CD4-positive, CD25-positive, alpha-beta regulatory T cell (primary cell): Measurements from ENCODE around the gene ZNF322. TPM values are rescaled to one million over a fixed set of nuclear protein-coding genes. Genes with fewer than 3 reads are reported as not detected.
"Not testable (repeated sequence)": the region's sequence is repeated elsewhere in the genome, so short reads cannot be mapped to it uniquely, and the experiment has no call there.

Source experiments
- ATAC-seq, 2 donors: fragments of 150-1000 bp; cut with Tn5 transposase; one replicate each; pipeline ENCODE4 v1.10.0; 2021; ENCODE audit warnings: low read depth in 2 of 2, moderate number of reproducible peaks in 2 of 2, moderate library complexity in 1 of 2
- DNase-seq, 3 donors: peaks; one replicate each; pipeline versions ENCODE4 v3.0.0 to v3.0.0-alpha.2; 2012 to 2022; ENCODE audit warnings: mixed read lengths in 1 of 3
- H3K27ac ChIP-seq: one replicate; pipeline ENCODE4 v1.7.0; 2013; ENCODE audit warnings: mild to moderate bottlenecking, low read length; ENCODE audit not compliant: insufficient read depth, poor library complexity, severe bottlenecking
- H3K27me3 ChIP-seq: one replicate; pipeline ENCODE4 v1.7.0; 2013; ENCODE audit warnings: low read length; ENCODE audit not compliant: control insufficient read depth, insufficient read depth
- H3K36me3 ChIP-seq: one replicate; pipeline ENCODE4 v1.7.0; 2013; ENCODE audit warnings: mild to moderate bottlenecking, low read length, moderate library complexity; ENCODE audit not compliant: control insufficient read depth, insufficient read depth
- H3K4me1 ChIP-seq: 2 replicates; pipeline ENCODE4 v1.7.0; 2013; ENCODE audit warnings: mild to moderate bottlenecking, low read length; ENCODE audit not compliant: insufficient read depth, control insufficient read depth, poor library complexity, severe bottlenecking
- H3K4me3 ChIP-seq: one replicate; pipeline ENCODE4 v1.7.0; 2013; ENCODE audit warnings: low read depth, mild to moderate bottlenecking, low read length, moderate library complexity
- H3K9me3 ChIP-seq, 2 experiments: 1 replicate in 1 of 2; 2 replicates in 1 of 2; pipeline ENCODE4 v1.7.0; 2013; ENCODE audit warnings: low read length in 2 of 2, mild to moderate bottlenecking in 1 of 2, moderate library complexity in 1 of 2; ENCODE audit not compliant: control insufficient read depth in 2 of 2
- H3K27ac Mint-ChIP-seq, 3 donors: one replicate each; pipeline ENCODE4 v1.8.0; 2020 to 2022; ENCODE audit warnings: mild to moderate bottlenecking in 3 of 3, mixed read lengths in 3 of 3, moderate library complexity in 2 of 3
- H3K27me3 Mint-ChIP-seq: one replicate; pipeline ENCODE4 v1.8.0; 2022; ENCODE audit warnings: mild to moderate bottlenecking, mixed read lengths
- H3K36me3 Mint-ChIP-seq: one replicate; pipeline ENCODE4 v1.8.0; 2020; ENCODE audit warnings: mixed read lengths
- H3K4me1 Mint-ChIP-seq, 4 donors: one replicate each; pipeline ENCODE4 v1.8.0; 2020 to 2022; ENCODE audit warnings: mixed read lengths in 4 of 4, mild to moderate bottlenecking in 1 of 4
- H3K4me3 Mint-ChIP-seq, 4 donors: one replicate each; pipeline ENCODE4 v1.8.0; 2020 to 2022; ENCODE audit warnings: mild to moderate bottlenecking in 4 of 4, mixed read lengths in 4 of 4, moderate library complexity in 3 of 4
- H3K9me3 Mint-ChIP-seq, 7 donors: one replicate each; pipeline ENCODE4 v1.8.0; 2020 to 2022; ENCODE audit warnings: mixed read lengths in 7 of 7, mild to moderate bottlenecking in 3 of 7, moderate library complexity in 2 of 7
- polyA plus RNA-seq, 4 donors: library from polyadenylated mRNA; unstranded; fragments of 300-500 nt; fragmentation: Illumina TruSeq; gene quantifications; one replicate each; pipeline ENCODE4 v1.2.3, GENCODE V29; 2021
- total RNA-seq: library from RNA; stranded (reverse); gene quantifications from one replicate; pipeline ENCODE4 v1.2.3, GENCODE V29; 2022

The ZNF322 gene
- total and polyA plus RNA-seq, 5 donors from 2014 or later, result 2.8 to 8.4 (median 7.3) TPM

- H3K27me3 ChIP-seq, H3K4me3 Mint-ChIP-seq, H3K9me3 ChIP-seq, H3K4me1 ChIP-seq, H3K27ac ChIP-seq, H3K36me3 Mint-ChIP-seq, ATAC-seq, H3K4me3 ChIP-seq, H3K9me3 Mint-ChIP-seq, H3K36me3 ChIP-seq, H3K4me1 Mint-ChIP-seq, H3K27me3 Mint-ChIP-seq, DNase-seq, H3K27ac Mint-ChIP-seq: not testable (repeated sequence)
Observed at GRCh38 chr6:26673287-26673686, 13.7 kb upstream of the ZNF322 start.

- H3K36me3 ChIP-seq, DNase-seq, H3K27ac ChIP-seq, H3K9me3 Mint-ChIP-seq, H3K4me1 ChIP-seq, H3K27ac Mint-ChIP-seq, H3K4me1 Mint-ChIP-seq, H3K36me3 Mint-ChIP-seq, H3K27me3 Mint-ChIP-seq, H3K9me3 ChIP-seq, ATAC-seq, H3K27me3 ChIP-seq, H3K4me3 ChIP-seq, H3K4me3 Mint-ChIP-seq: not testable (repeated sequence)
Observed at GRCh38 chr6:26670558-26670957, 11.0 kb upstream of the ZNF322 start.

GRCh38 chr6:26670003-26670402 lies 10.5 kb upstream of the ZNF322 start:
- H3K27ac ChIP-seq, H3K36me3 Mint-ChIP-seq, ATAC-seq, H3K4me3 ChIP-seq, H3K4me1 Mint-ChIP-seq, H3K27me3 ChIP-seq, H3K27ac Mint-ChIP-seq, DNase-seq, H3K4me1 ChIP-seq, H3K4me3 Mint-ChIP-seq, H3K27me3 Mint-ChIP-seq, H3K9me3 ChIP-seq, H3K9me3 Mint-ChIP-seq, H3K36me3 ChIP-seq: not testable (repeated sequence)

- Mint-ChIP-seq H3K4me1 (peaks cover 30 to 41% (median 40%) of the 10 kb centered on the region in 4 donors), H3K36me3 (peaks cover 17% of the 10 kb centered on the region), H3K9me3 (peaks cover 0 to 2% (median 0%) of the 10 kb centered on the region in 7 donors), H3K27me3 (peaks cover 27% of the 10 kb centered on the region), H3K27ac (peak overlapping the region in 1 of 3 donors; percentile 24), H3K4me3 (peak overlapping the region; percentile 71 to 86 (median 84))
- Histone ChIP-seq H3K4me3 (peak overlapping the region; percentile 94), H3K36me3 (no peaks in the 10 kb centered on the region), H3K4me1 (peaks cover 25% of the 10 kb centered on the region), H3K27ac (peak overlapping the region; percentile 49), H3K27me3 (peaks cover 15% of the 10 kb centered on the region), H3K9me3 (no peaks in the 10 kb centered on the region)
- peak; percentile 29 to 47 for ATAC-seq
- DNase-seq, result peak in 2 of 3 donors; percentile 43 to 56
Observed at GRCh38 chr6:26660000-26660361, 435 bp upstream of the ZNF322 start.

GRCh38 chr6:26657256-26657655 lies 2.3 kb downstream of the ZNF322 start:
- no peak for ATAC-seq
- Histone ChIP-seq H3K4me1 (peaks cover 25% of the 10 kb centered on the region), H3K4me3 (peak overlapping the region; percentile 89), H3K9me3 (no peaks in the 10 kb centered on the region), H3K27ac (no peak overlapping the region), H3K27me3 (peaks cover 4% of the 10 kb centered on the region), H3K36me3 (peaks cover 18% of the 10 kb centered on the region)
- peak overlapping the region in 3 of 4 donors; percentile 29 to 86 (median 71) for H3K4me3 Mint-ChIP-seq
- H3K27ac Mint-ChIP-seq, result no peak overlapping the region
- H3K9me3 Mint-ChIP-seq, result peaks cover 0 to 4% (median 0%) of the 10 kb centered on the region in 7 donors
- no peak for DNase-seq
- peaks cover 39 to 49% (median 47%) of the 10 kb centered on the region in 4 donors for H3K4me1 Mint-ChIP-seq
- H3K27me3 Mint-ChIP-seq, result peaks cover 12% of the 10 kb centered on the region
- peaks cover 42% of the 10 kb centered on the region for H3K36me3 Mint-ChIP-seq

GRCh38 chr6:26653007-26653406 lies 6.5 kb downstream of the ZNF322 start:
- ATAC-seq (no peak), DNase-seq (no peak)
- peaks cover 2% of the 10 kb centered on the region for H3K4me1 ChIP-seq
- no peaks in the 10 kb centered on the region for H3K27me3 ChIP-seq
- Mint-ChIP-seq H3K27me3 (no peaks in the 10 kb centered on the region), H3K4me1 (peaks cover 36 to 47% (median 39%) of the 10 kb centered on the region in 4 donors), H3K36me3 (peaks cover 70% of the 10 kb centered on the region), H3K9me3 (peaks cover 1 to 27% (median 9%) of the 10 kb centered on the region in 7 donors), H3K4me3 (no peak overlapping the region), H3K27ac (no peak overlapping the region)
- H3K9me3 ChIP-seq, result peaks cover 17 to 30% of the 10 kb centered on the region in 2 experiments
- H3K27ac ChIP-seq, result no peak overlapping the region
- no peak overlapping the region for H3K4me3 ChIP-seq
- H3K36me3 ChIP-seq, result peaks cover 27% of the 10 kb centered on the region

GRCh38 chr6:26651133-26651781 lies 8.3 kb downstream of the ZNF322 start:
- no peak overlapping the region for H3K27ac Mint-ChIP-seq
- no peaks in the 10 kb centered on the region for H3K27me3 ChIP-seq
- H3K36me3 Mint-ChIP-seq, result peaks cover 63% of the 10 kb centered on the region

GRCh38 chr6:26646074-26646473 lies 13.5 kb downstream of the ZNF322 start:
- Histone ChIP-seq H3K27me3 (no peaks in the 10 kb centered on the region), H3K9me3 (peaks cover 53 to 69% of the 10 kb centered on the region in 2 experiments), H3K4me1 (no peaks in the 10 kb centered on the region), H3K27ac (no peak overlapping the region), H3K4me3 (no peak overlapping the region), H3K36me3 (peaks cover 45% of the 10 kb centered on the region)
- DNase-seq (no peak), ATAC-seq (no peak)
- Mint-ChIP-seq H3K9me3 (peaks cover 4 to 52% (median 30%) of the 10 kb centered on the region in 7 donors), H3K27ac (no peak overlapping the region), H3K27me3 (no peaks in the 10 kb centered on the region), H3K4me3 (peak overlapping the region in 1 of 4 donors; percentile 61), H3K4me1 (peaks cover 4 to 14% (median 6%) of the 10 kb centered on the region in 4 donors), H3K36me3 (peaks cover 56% of the 10 kb centered on the region)

More at GRCh38 chr6:26651133-26651781, 8.3 kb downstream of the ZNF322 start:
- Mint-ChIP-seq H3K4me3 (no peak overlapping the region), H3K9me3 (peaks cover 1 to 33% (median 11%) of the 10 kb centered on the region in 7 donors), H3K4me1 (peaks cover 23 to 32% (median 29%) of the 10 kb centered on the region in 4 donors), H3K27me3 (no peaks in the 10 kb centered on the region)
- ATAC-seq (no peak), DNase-seq (no peak)
- Histone ChIP-seq H3K4me1 (no peaks in the 10 kb centered on the region), H3K4me3 (no peak overlapping the region), H3K36me3 (peaks cover 30% of the 10 kb centered on the region), H3K9me3 (peaks cover 20 to 35% of the 10 kb centered on the region in 2 experiments), H3K27ac (no peak overlapping the region)
